Neural progenitor cell (in vitro differentiated cells): ENCODE results near the gene TF. TPM values are rescaled to one million over a fixed set of nuclear protein-coding genes. Genes with fewer than 3 reads are reported as not detected.

ENCODE experiments used
- DNase-seq: peaks from one replicate; pipeline ENCODE4 v3.0.0-alpha.2; 2016; ENCODE audit warnings: low spot score
- H2AFZ ChIP-seq: fragments of 200-600 bp; sonication (generic); replicated peaks from 2 replicates; pipeline ENCODE4 v1.6.1; 2016; ENCODE audit warnings: antibody characterized with exemption
- H3F3A ChIP-seq: fragments of 200-600 bp; sonication (generic); 2 replicates; pipeline ENCODE4 v1.6.1; 2016; ENCODE audit warnings: antibody characterized with exemption, low read depth
- H3K27ac ChIP-seq: fragments of 200-600 bp; sonication (generic); 2 replicates; pipeline ENCODE4 v1.5.1; 2016; ENCODE audit warnings: mild to moderate bottlenecking
- H3K27me3 ChIP-seq: fragments of 200-600 bp; sonication (generic); 2 replicates; pipeline ENCODE4 v1.6.1; 2016; ENCODE audit warnings: mild to moderate bottlenecking, moderate library complexity
- H3K36me3 ChIP-seq: fragments of 200-600 bp; sonication (generic); 2 replicates; pipeline ENCODE4 v1.5.1; 2016
- H3K4me1 ChIP-seq: fragments of 200-600 bp; sonication (generic); 2 replicates; pipeline ENCODE4 v1.6.1; 2016; ENCODE audit warnings: mixed run types
- H3K4me2 ChIP-seq: fragments of 200-600 bp; sonication (generic); 2 replicates; pipeline ENCODE4 v1.6.1; 2016
- H3K4me3 ChIP-seq: fragments of 200-600 bp; sonication (generic); 2 replicates; pipeline ENCODE4 v1.5.1; 2016
- H3K79me2 ChIP-seq: fragments of 200-600 bp; sonication (generic); 2 replicates; pipeline ENCODE4 v1.6.1; 2016; ENCODE audit warnings: low read depth
- H3K9ac ChIP-seq: fragments of 200-600 bp; sonication (generic); 2 replicates; pipeline ENCODE4 v1.6.1; 2016
- H3K9me3 ChIP-seq: fragments of 200-600 bp; sonication (generic); 2 replicates; pipeline ENCODE4 v1.5.1; 2016; ENCODE audit warnings: low read depth
- H4K20me1 ChIP-seq: fragments of 200-600 bp; sonication (generic); 2 replicates; pipeline ENCODE4 v1.6.1; 2016; ENCODE audit warnings: low read depth
- H3K27ac Mint-ChIP-seq: 3 replicates; pipeline ENCODE4 v1.8.0; 2021; ENCODE audit warnings: mixed read lengths
- H3K27me3 Mint-ChIP-seq: 2 replicates; pipeline ENCODE4 v1.8.0; 2022; ENCODE audit warnings: low read depth, mild to moderate bottlenecking, inconsistent platforms, moderate library complexity, mixed read lengths; ENCODE audit not compliant: insufficient read depth
- H3K36me3 Mint-ChIP-seq: 3 replicates; pipeline ENCODE4 v1.8.0; 2021; ENCODE audit warnings: mixed read lengths
- H3K4me1 Mint-ChIP-seq: 3 replicates; pipeline ENCODE4 v1.8.0; 2021; ENCODE audit warnings: mixed read lengths
- H3K4me3 Mint-ChIP-seq: 3 replicates; pipeline ENCODE4 v1.8.0; 2021; ENCODE audit warnings: mild to moderate bottlenecking, moderate library complexity, mixed read lengths
- H3K9me3 Mint-ChIP-seq: 3 replicates; pipeline ENCODE4 v1.8.0; 2020; ENCODE audit warnings: mixed read lengths
- CTCF ChIP-seq: fragments of 200-600 bp; sonication (generic); IDR thresholded peaks from 2 replicates; pipeline ENCODE4 v1.5.1; 2017; ENCODE audit warnings: antibody characterized with exemption, mild to moderate bottlenecking
- EZH2 ChIP-seq: fragments of 200-600 bp; sonication (generic); IDR thresholded peaks from 2 replicates; pipeline ENCODE4 v1.6.1; 2017; ENCODE audit warnings: antibody characterized with exemption, mild to moderate bottlenecking, moderate library complexity
- EZH2phosphoT487 ChIP-seq: fragments of 200-600 bp; sonication (generic); IDR thresholded peaks from 2 replicates; pipeline ENCODE4 v1.6.1; 2017; ENCODE audit warnings: antibody characterized with exemption
- total RNA-seq: library from RNA; depleted of rRNA; stranded (reverse); fragments of >200 nt; gene quantifications from 2 replicates; pipeline ENCODE4 v1.2.3, GENCODE V29; 2015; ENCODE audit warnings: low replicate concordance

Gene TF
- total RNA-seq, 1 donor from 2014 or later: 0.77 TPM

- H3K4me2 ChIP-seq: no peak overlapping the region
- Mint-ChIP-seq H3K4me1 (peaks cover 16% of the 10 kb centered on the region), H3K4me3 (no peak overlapping the region), H3K36me3 (peaks cover 42% of the 10 kb centered on the region), H3K9me3 (no peaks in the 10 kb centered on the region), H3K27ac (no peak overlapping the region), H3K27me3 (peaks cover 2% of the 10 kb centered on the region)
- no peaks in the 10 kb centered on the region for H3K79me2 ChIP-seq
- no peaks in the 10 kb centered on the region for H3K9me3 ChIP-seq
- H3F3A ChIP-seq: no peaks in the 10 kb centered on the region
- peaks cover 7% of the 10 kb centered on the region for H4K20me1 ChIP-seq
- no peaks in the 10 kb centered on the region for H3K27me3 ChIP-seq
- no peak overlapping the region for H2AFZ ChIP-seq
- H3K27ac ChIP-seq: no peak overlapping the region
- no peak for TF ChIP-seq EZH2
- no peak for TF ChIP-seq CTCF
- TF ChIP-seq EZH2phosphoT487: no peak
- no peak overlapping the region for H3K9ac ChIP-seq
- H3K4me1 ChIP-seq: no peaks in the 10 kb centered on the region
- no peak for DNase-seq
- no peaks in the 10 kb centered on the region for H3K36me3 ChIP-seq
- no peak overlapping the region for H3K4me3 ChIP-seq
These were observed 78.8 kb downstream of the TF start for GRCh38 chr3:133824961-133825485.

- no peaks in the 10 kb centered on the region for H3K9me3 Mint-ChIP-seq
- Histone ChIP-seq H3K79me2 (no peaks in the 10 kb centered on the region), H3K4me1 (no peaks in the 10 kb centered on the region), H3K9ac (no peak overlapping the region), H3K36me3 (no peaks in the 10 kb centered on the region), H2AFZ (no peak overlapping the region), H3K4me3 (no peak overlapping the region), H4K20me1 (peaks cover 7% of the 10 kb centered on the region), H3F3A (no peaks in the 10 kb centered on the region), H3K4me2 (no peak overlapping the region), H3K27me3 (no peaks in the 10 kb centered on the region), H3K27ac (no peak overlapping the region), H3K9me3 (no peaks in the 10 kb centered on the region)
- peaks cover 13% of the 10 kb centered on the region for H3K4me1 Mint-ChIP-seq
- peaks cover 31% of the 10 kb centered on the region for H3K36me3 Mint-ChIP-seq
- H3K4me3 Mint-ChIP-seq: no peak overlapping the region
- TF ChIP-seq EZH2phosphoT487 (no peak), CTCF (no peak), EZH2 (no peak)
- no peak overlapping the region for H3K27ac Mint-ChIP-seq
- no peak for DNase-seq
- H3K27me3 Mint-ChIP-seq: peaks cover 5% of the 10 kb centered on the region
These were observed 80.0 kb downstream of the TF start for GRCh38 chr3:133825969-133826727.

- H3K9ac ChIP-seq: no peak overlapping the region
- H3K9me3 ChIP-seq: no peaks in the 10 kb centered on the region
- Mint-ChIP-seq H3K4me3 (no peak overlapping the region), H3K36me3 (peaks cover 25% of the 10 kb centered on the region), H3K4me1 (peaks cover 5% of the 10 kb centered on the region), H3K9me3 (no peaks in the 10 kb centered on the region), H3K27me3 (peaks cover 5% of the 10 kb centered on the region), H3K27ac (no peak overlapping the region)
- no peaks in the 10 kb centered on the region for H3K36me3 ChIP-seq
- H3K4me2 ChIP-seq: no peak overlapping the region
- peaks cover 7% of the 10 kb centered on the region for H4K20me1 ChIP-seq
- H3K27ac ChIP-seq: no peak overlapping the region
- no peak overlapping the region for H2AFZ ChIP-seq
- H3K4me1 ChIP-seq: no peaks in the 10 kb centered on the region
- DNase-seq: no peak
- H3F3A ChIP-seq: no peaks in the 10 kb centered on the region
- TF ChIP-seq CTCF (no peak), EZH2 (no peak), EZH2phosphoT487 (no peak)
- no peaks in the 10 kb centered on the region for H3K27me3 ChIP-seq
- no peak overlapping the region for H3K4me3 ChIP-seq
- H3K79me2 ChIP-seq: no peaks in the 10 kb centered on the region
These were observed 80.9 kb downstream of the TF start for GRCh38 chr3:133827136-133827535.
